ENCODE measurements around the gene PYGO2.
"Not testable (repeated sequence)": the region's sequence is repeated elsewhere in the genome, so short reads cannot be mapped to it uniquely, and the experiment has no call there.

Gene PYGO2

DNA sequence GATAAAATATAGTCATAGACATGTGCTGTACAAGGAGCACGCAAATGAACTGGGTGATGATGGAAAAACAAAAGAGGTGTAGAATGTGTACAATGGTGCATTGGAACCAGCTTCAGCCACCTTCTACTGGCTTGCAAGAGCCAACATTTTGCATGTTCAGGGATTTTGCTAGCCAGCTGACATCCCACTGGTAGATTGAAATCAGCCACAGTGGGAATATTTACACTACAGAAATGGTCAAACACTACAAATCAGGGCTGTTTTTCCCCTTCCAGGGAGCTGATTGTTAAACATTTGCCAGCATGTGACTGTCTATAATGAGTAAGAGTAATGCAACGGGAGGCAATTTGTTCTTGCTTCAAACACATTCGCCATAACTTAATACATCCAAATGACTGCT lies 48.3 kb downstream of the PYGO2 start:
- no peak for DNase-seq (ENCODE audit: low read depth in 1 of 2, low spot score in 1 of 2)

DNA sequence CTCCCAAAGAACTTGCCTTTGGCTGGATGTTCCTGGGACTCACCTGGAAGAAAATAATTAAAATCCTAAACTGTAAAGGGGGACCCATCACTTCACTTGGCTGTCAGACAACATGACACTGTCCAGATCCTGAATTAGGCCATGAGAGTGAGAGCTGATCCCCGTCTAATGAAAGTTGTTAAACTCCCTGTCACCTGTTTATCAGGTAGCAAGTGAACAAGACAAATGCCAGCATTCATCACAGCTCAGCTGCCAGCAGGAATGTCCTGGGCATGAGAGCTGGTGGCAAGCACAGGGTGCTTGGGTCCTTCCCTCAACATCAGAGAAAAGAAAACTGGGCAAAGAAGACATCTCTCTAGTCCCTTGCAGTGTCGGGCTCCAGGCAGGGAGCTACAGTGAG lies 48.8 kb downstream of the PYGO2 start:
- DNase-seq (ENCODE audit: low read depth in 1 of 2, low spot score in 1 of 2) = no peak

DNA sequence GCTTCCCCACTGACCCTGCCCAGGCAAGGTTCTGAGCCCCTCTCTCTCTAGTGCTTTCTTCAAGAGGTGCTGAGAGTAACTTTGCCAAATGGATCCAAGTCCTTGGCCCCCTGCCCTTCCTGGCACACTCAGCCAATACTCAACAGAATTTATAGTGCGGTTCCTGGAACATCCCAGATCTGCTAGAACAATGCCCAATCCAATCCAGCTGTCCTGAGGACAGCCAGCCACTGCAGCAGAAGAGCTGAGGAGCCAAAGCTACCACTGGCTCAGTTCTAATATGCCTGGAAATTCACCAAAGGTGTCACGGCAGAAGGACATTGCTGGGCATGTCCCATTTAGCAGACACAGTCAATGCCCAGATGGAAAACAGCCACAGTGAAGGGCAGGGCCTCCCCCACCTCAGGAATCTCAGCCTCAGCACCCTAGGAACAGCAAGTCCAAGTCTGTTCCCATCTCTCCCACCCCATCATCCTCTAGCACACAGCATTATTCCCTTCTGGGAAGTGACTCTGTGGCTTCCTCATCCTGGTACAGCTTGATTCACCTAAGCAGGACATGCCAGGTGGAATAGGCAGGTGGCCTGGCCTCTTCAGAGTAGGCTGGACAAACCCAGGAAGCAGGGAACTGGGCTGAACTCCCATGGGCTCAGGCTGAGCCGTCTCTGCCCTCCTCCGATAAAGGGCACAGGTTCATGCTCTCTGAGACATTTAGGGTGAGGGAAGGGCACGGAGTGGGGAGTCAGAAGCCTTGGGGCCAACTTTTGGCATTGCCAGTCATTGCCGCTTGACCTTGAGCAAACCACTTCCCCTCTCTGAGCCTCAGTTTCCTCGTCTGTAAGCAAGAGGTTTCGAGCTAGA lies 49.7 kb downstream of the PYGO2 start:
- no peak for DNase-seq (ENCODE audit: low read depth in 1 of 2, low spot score in 1 of 2)

DNA sequence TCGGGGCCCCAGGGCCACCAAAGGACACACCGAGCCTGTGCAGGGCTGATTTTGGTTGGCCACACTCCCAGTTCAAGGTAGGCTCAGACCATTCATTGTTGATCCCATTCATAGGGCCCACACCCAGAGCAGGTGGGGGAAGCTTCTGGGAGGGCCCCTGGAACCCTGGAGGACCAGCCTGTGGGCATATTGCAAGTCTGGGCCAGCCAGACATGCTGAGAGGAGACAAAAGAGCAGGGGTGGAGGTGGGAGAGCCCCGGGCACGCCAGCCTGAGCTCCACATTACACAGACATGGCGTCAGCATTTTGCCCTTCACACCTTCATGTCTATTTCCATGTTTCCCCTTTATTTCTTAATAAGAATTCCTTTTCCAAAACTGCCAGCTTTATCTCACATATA lies 50.7 kb downstream of the PYGO2 start:
- DNase-seq (ENCODE audit: low read depth in 1 of 2, low spot score in 1 of 2) = no peak

DNA sequence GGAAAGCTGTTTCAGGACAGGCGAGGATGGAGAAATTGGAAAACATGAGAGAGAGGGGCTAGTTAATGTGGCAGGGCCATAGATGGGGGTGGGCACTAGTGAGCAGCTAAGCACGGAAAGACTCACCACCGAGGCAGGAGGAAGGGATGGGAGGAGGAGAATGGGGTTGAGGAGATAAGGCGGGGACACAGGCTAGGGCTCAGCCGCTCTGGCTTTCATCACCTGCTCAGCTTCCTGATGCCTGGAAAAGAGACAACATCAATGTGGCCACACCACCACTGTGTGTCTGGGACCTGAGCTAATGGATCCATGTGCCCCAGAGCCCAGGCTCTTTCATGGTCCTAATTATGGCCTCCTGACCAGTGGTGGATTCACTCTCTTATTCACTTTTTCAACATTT lies 52.6 kb downstream of the PYGO2 start:
- no peak for DNase-seq (ENCODE audit: low read depth in 1 of 2, low spot score in 1 of 2)

DNA sequence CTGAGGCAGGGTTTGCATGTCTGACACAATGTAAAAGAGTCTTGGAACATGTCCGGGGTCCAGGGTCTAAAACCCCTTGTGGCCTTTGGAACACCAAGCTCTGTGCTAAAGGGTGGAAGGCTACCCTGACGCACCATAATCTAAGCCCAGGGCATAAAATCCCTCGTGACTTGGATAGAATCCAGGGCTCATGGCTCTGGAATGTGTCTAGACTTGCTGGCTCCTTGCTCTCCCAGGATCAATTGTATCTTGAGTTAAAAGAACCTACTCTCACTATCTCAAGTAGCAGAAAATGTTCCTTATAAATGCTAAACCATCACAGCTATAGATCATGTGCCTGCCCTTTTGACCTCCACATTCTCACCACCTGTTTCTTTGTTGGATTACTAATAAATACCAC lies 53.5 kb downstream of the PYGO2 start:
- DNase-seq (ENCODE audit: low read depth in 1 of 2, low spot score in 1 of 2) = not testable (repeated sequence)
